Endothelial cell of umbilical vein (primary cell): ENCODE measurements around the gene DUSP5. TPM values are rescaled to one million over a fixed set of nuclear protein-coding genes. Genes with fewer than 3 reads are reported as not detected.

Experiments
- BruUV-seq: library from RNA; stranded (reverse); fragments of 400-500 nt; replicated peaks from 2 replicates; lab custom pipeline; 2021; lab: Mats Ljungman, UMichigan
- CTCF ChIA-PET: fragments of 300-600, 350-600 bp; sonication (Branson Sonifier 250); formaldehyde crosslinking; loops from one replicate; lab custom pipeline; 2021; ENCODE audit warnings: antibody characterized with exemption, inconsistent platforms; lab: Charles Lee
- POLR2A ChIA-PET: fragments of 300-600, 350-600 bp; sonication (Branson Sonifier 250); formaldehyde crosslinking; loops from one replicate; lab custom pipeline; 2021; ENCODE audit warnings: antibody characterized with exemption, inconsistent platforms; lab: Charles Lee
- DNase-seq: peaks from one replicate; pipeline ENCODE4 v3.0.0-alpha.2; 2011; ENCODE audit warnings: low read depth, low spot score
- FAIRE-seq: peaks from 2 replicates; lab custom pipeline; 2011; peaks lifted over from hg19 to GRCh38; lab: Jason Lieb, UNC
- H2AFZ ChIP-seq: 2 replicates; pipeline ENCODE4 v1.6.0; 2012; ENCODE audit warnings: low read depth, low read length, control low read depth, inconsistent platforms
- H3K27ac ChIP-seq: 2 replicates; pipeline ENCODE4 v1.5.1; 2011; ENCODE audit warnings: low read depth, mild to moderate bottlenecking, control low read depth, low read length, moderate library complexity; ENCODE audit not compliant: insufficient read depth
- H3K27me3 ChIP-seq, 2 experiments: 2 replicates each; pipeline versions ENCODE4 v1.6.0 to v1.6.1; 2011; ENCODE audit warnings: low read length in 2 of 2, mixed read lengths in 1 of 2; ENCODE audit not compliant: control insufficient read depth in 2 of 2, insufficient read depth in 2 of 2
- H3K36me3 ChIP-seq, 2 experiments: 2 replicates in 1 of 2; 3 replicates in 1 of 2; pipeline ENCODE4 v1.5.1; 2011; ENCODE audit warnings: low read length in 2 of 2, mild to moderate bottlenecking in 1 of 2, moderate library complexity in 1 of 2; ENCODE audit not compliant: control insufficient read depth in 2 of 2, insufficient read depth in 2 of 2; ENCODE audit errors: extremely low read depth in 1 of 2
- H3K4me1 ChIP-seq: 3 replicates; pipeline ENCODE4 v1.5.1; 2011; ENCODE audit warnings: mild to moderate bottlenecking, low read length; ENCODE audit not compliant: control insufficient read depth, insufficient read depth; ENCODE audit errors: extremely low read depth
- H3K4me2 ChIP-seq: 2 replicates; pipeline ENCODE4 v1.6.1; 2011; ENCODE audit warnings: low read length, control low read depth, mixed read lengths; ENCODE audit not compliant: insufficient read depth
- H3K4me3 ChIP-seq, 3 experiments: fragments of 200-600 bp in 1 of 3; sonication (generic), shearing (Covaris generic) in 1 of 3; replicated peaks in 1 of 3; 2 replicates each; pipeline ENCODE4 v1.5.1; 2011 to 2016; ENCODE audit warnings: control low read depth in 3 of 3, low read length in 3 of 3, mild to moderate bottlenecking in 2 of 3, inconsistent platforms in 1 of 3, low read depth in 1 of 3, moderate library complexity in 1 of 3; ENCODE audit not compliant: insufficient read depth in 1 of 3
- H3K79me2 ChIP-seq: 2 replicates; pipeline ENCODE4 v1.6.0; 2012; ENCODE audit warnings: low read length, inconsistent platforms; ENCODE audit not compliant: control insufficient read depth, insufficient read depth
- H3K9ac ChIP-seq: replicated peaks from 2 replicates; pipeline ENCODE3; 2011; ENCODE audit warnings: low read length, control low read depth; ENCODE audit not compliant: insufficient read depth; ENCODE audit errors: extremely low read depth
- H3K9me1 ChIP-seq: replicated peaks from 3 replicates; pipeline ENCODE4 v1.6.0; 2011; ENCODE audit warnings: mild to moderate bottlenecking, low read length; ENCODE audit not compliant: control insufficient read depth, insufficient read depth; ENCODE audit errors: extremely low read depth
- H3K9me3 ChIP-seq: replicated peaks from 2 replicates; pipeline ENCODE4 v1.5.1; 2012; ENCODE audit warnings: low read length, inconsistent platforms; ENCODE audit not compliant: control insufficient read depth, insufficient read depth
- H4K20me1 ChIP-seq: replicated peaks from 2 replicates; pipeline ENCODE3; 2011; ENCODE audit warnings: mild to moderate bottlenecking, low read length; ENCODE audit not compliant: control insufficient read depth, insufficient read depth; ENCODE audit errors: extremely low read depth
- CTCF ChIP-seq, 2 donors: IDR thresholded peaks; 1 replicate in 1 of 2; 2 replicates in 1 of 2; pipeline ENCODE4 v1.5.1; 2011; ENCODE audit warnings: low read length in 2 of 2, mild to moderate bottlenecking in 2 of 2, moderate library complexity in 2 of 2, control low read depth in 1 of 2, inconsistent platforms in 1 of 2, low read depth in 1 of 2; ENCODE audit not compliant: insufficient read depth in 1 of 2; ENCODE audit errors: extremely low read depth in 1 of 2
- EZH2 ChIP-seq: IDR thresholded peaks from 2 replicates; pipeline ENCODE4 v1.6.1; 2012; ENCODE audit warnings: borderline replicate concordance, low read depth, mild to moderate bottlenecking, moderate library complexity, low read length, inconsistent platforms; ENCODE audit not compliant: severe bottlenecking
- FOS ChIP-seq: IDR thresholded peaks from 2 replicates; pipeline ENCODE4 v1.6.1; 2011; ENCODE audit warnings: mild to moderate bottlenecking, low read length, moderate library complexity, borderline replicate concordance; ENCODE audit not compliant: insufficient read depth
- GATA2 ChIP-seq: IDR thresholded peaks from 2 replicates; pipeline ENCODE4 v1.7.0; 2011; ENCODE audit warnings: low read depth, mild to moderate bottlenecking, moderate library complexity, mixed read lengths, low read length; ENCODE audit not compliant: insufficient read length, insufficient read depth
- JUN ChIP-seq: IDR thresholded peaks from 2 replicates; pipeline ENCODE4 v1.6.1; 2011; ENCODE audit warnings: borderline replicate concordance, low read depth; ENCODE audit not compliant: insufficient read length, insufficient read depth
- MAX ChIP-seq: IDR thresholded peaks from 2 replicates; pipeline ENCODE4 v1.6.1; 2011; ENCODE audit not compliant: insufficient read depth, insufficient read length
- MYC ChIP-seq: IDR thresholded peaks from one replicate; pipeline ENCODE4 v1.6.1; 2011; ENCODE audit warnings: mild to moderate bottlenecking, low read depth, low read length
- POLR2A ChIP-seq: IDR thresholded peaks from 2 replicates; pipeline ENCODE4 v1.6.1; 2012; ENCODE audit warnings: low read depth, mild to moderate bottlenecking, control low read depth, low read length
- POLR2AphosphoS5 ChIP-seq: IDR thresholded peaks from 2 replicates; pipeline ENCODE4 v1.6.1; 2012; ENCODE audit warnings: low read depth, mild to moderate bottlenecking, control low read depth, low read length, moderate library complexity; ENCODE audit not compliant: insufficient read depth
- dilution Hi-C: fragments of 300-500 bp; cut with MboI; formaldehyde crosslinking; loops from one replicate; pipeline ENCODE4 v1.15.0; 2019; ENCODE audit warnings: low sequenced_read_pairs; ENCODE audit not compliant: extremely low pct_ligation_motif_present
- intact Hi-C: fragments of 100-400 bp; cut with micrococcal nuclease; formaldehyde crosslinking; loops from one replicate; pipeline ENCODE4 v1.10.0; 2022
- polyA plus RNA-seq, 4 experiments: library from polyadenylated mRNA; depleted of rRNA in 3 of 4; stranded (reverse) in 3 of 4; unstranded in 1 of 4; fragments of >200 nt; gene quantifications; 2 replicates each; pipeline versions ENCODE4 v1.2.1 to v1.2.3, GENCODE V29; 2011 to 2012; ENCODE audit warnings: missing spikeins in 1 of 4
- total RNA-seq: library from RNA; stranded (reverse); gene quantifications from 2 replicates; pipeline ENCODE4 v1.2.3, GENCODE V29; 2021

Gene DUSP5
- total and polyA plus RNA-seq, 2 donors (not counting 3 experiments of a cell fraction or from before 2014, with no cell fraction given), result 12.2 to 25.2 TPM

GRCh38 chr10:110540031-110540430, 42.3 kb downstream of the DUSP5 start:
- no TSS peak for BruUV-seq
- Histone ChIP-seq H3K9ac (no peak overlapping the region), H3K4me3 (no peak overlapping the region), H3K36me3 (no peaks in the 10 kb centered on the region), H4K20me1 (no peaks in the 10 kb centered on the region), H3K9me3 (no peaks in the 10 kb centered on the region), H3K27ac (no peak overlapping the region), H3K4me2 (no peak overlapping the region), H2AFZ (no peak overlapping the region), H3K79me2 (no peaks in the 10 kb centered on the region), H3K4me1 (peaks cover 21% of the 10 kb centered on the region), H3K9me1 (no peaks in the 10 kb centered on the region), H3K27me3 (no peaks in the 10 kb centered on the region)
- TF ChIP-seq POLR2A (no peak), FOS (no peak), CTCF (IDR thresholded peaks at IDR 0.05; ENCODE audit: extremely low read depth in 1 of 2, insufficient read depth in 1 of 2, low read depth in 1 of 2, low read length in 2 of 2) (no peak), GATA2 (no peak), MYC (no peak), POLR2AphosphoS5 (no peak), JUN (no peak), EZH2 (no peak), MAX (no peak)
- intact Hi-C loops, result no loop called here
- CTCF ChIA-PET, result interaction anchor here (0.7 to 2.0 kb wide), 3 partner anchors 206 to 234 kb away, joined by 3 to 5 read pairs (median 5); no protein-coding TSS in a partner anchor
- no peak for DNase-seq
- POLR2A ChIA-PET, result no interaction called here
- dilution Hi-C loops, result no loop called here
- no peak for FAIRE-seq
